ENCODE data around the gene CABLES2.
A peak's percentile ranks its signal among the peaks of the same experiment; 100 is the strongest.

The CABLES2 gene

DNA sequence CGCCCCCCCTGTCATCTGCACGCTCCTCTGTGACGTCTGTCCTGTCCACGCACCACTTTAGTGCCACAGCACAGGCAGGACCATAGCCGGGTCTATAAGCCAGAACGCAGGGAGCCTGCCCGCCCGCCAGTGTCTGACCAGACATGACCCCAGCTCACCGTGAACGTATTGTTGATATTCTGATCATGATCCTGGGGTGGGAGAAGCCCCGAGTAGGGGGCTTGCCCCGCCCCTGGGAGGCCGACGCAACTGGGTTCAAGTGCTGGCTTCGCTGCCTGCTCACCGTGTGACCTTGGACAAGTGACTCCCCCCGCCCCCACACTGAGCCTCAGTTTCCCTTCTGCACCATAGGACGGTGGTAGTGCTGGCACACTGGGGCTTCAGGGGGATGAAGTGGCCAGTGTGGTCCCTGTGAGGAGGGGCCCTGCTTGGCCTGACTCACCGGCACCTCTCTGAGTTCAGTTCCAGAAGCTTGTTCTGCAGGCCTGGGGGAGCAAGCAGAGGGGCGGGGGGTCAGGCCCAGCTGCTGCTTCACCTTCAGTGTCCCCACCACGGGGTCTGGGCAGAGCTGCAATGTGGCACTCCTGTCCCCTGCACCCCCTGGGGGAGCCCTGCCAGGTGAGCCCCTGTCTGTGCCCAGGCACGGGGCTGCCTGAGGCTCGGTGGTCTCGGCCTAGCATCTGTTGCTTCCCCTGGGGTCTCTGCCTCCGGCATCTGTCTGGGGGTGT lies 11.1 kb upstream of the CABLES2 start:
- DNase-seq, result no peak

DNA sequence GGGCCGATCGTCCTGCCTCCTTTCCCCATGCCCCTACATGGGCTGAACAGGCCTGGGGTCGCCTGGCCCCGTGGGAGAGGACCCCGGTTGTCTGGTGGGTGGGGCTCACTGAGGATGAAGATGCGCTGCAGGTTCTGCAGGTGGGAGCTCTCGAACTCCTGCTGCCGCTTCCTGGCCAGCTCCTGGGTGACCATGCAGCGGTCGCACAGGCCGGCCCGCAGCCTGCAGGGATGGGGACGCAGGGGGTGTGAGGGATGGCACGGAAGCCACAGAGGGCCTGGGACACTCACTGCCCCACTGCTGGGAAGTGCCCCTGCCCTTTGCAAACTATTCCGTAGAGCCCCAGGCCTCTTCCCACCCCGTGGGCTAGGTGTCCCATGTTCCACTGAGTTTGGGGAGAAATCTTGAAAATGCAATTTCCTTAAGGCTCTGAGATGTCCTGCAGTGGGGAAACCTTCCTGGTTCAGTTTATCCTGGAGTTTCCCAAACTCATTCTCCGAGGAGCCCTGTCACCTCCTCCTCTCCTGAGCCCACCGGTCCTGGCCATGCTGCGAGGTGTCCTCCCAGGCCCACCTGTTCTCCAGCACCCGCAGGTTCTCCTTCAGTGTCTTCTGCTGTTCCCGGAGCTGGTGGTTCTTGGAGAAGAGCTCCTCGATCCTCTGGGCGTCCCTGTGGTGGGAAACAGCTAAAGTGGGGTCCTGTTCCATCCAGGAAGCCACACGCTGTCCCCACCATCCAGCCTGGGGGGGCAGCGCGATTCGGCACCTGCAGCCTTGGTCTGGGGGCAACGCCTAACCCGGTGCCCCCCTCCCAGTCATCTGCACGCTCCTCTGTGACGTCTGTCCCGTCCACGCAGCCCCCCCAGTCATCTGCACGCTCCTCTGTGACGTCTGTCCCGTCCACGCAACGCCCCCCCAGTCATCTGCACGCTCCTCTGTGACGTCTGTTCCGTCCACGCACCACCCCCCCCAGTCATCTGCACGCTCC lies 9.9 kb upstream of the CABLES2 start:
- no peak for DNase-seq

DNA sequence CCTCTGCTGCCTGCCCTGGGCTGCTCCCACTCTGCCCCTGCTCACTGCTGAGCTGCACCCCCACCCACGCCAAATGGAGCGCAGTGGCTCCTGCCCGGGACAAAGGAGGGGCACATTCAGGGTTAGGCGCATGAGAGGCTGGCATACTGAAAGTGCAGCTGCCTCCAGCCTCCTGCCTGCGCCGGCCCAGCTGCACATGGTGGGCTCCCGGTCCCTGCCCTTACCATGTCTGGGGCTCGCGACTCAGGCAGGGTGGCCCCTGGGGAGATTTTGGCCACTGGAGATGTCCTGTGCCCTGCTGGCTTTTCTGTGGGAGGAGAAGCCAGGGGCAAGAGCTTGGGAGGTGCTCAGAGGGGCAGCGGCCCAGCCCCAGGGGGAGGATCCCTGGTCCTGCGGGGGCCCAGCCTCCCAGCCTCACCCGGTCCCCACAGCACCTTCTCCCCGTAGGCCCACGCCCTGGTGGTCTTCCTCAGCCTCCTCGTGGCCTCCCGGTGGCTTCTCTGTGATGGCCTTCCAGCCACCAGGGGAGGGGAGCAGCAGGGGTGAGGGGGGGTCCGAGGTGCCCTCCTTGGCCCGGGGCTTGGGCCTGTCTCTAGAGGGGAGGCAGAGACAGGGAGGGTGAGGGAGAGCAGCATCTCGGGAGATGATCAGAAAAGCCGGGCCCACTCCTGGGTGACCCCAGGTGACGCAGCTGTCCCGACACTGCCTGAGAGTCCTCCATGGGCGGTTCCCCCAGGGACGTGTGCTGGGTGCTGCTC lies 8.4 kb upstream of the CABLES2 start:
- no peak for DNase-seq

DNA sequence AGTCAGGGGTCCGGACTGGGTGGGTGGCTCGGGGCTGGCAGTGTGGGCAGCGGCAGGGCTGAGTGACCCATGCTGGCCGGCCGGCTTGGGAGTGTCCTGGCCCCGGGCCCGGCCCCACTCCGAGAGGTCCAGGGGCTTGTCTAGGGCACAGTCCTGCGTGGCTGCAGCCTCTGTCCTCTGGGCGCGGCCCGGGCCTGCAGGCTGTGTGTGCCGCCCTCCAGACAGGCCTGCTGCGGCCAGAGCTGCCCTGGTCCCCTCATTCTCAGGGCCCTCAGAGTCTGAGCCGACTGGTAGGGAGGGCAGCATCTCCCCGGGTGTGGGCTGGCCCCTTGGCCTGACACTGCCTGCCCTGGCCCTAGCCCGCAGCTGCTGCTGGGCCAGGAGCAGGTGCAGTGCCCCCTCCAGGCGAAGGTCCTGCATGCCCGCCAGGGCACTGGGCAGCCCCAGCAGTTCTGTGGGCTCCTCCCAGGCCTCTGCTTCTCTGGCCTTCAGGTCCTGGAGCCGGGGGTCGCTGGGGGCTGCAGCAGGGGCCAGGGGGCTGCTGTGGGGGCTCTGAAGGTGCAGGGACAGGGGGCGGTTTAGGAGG lies 6.9 kb upstream of the CABLES2 start:
- no peak for DNase-seq

DNA sequence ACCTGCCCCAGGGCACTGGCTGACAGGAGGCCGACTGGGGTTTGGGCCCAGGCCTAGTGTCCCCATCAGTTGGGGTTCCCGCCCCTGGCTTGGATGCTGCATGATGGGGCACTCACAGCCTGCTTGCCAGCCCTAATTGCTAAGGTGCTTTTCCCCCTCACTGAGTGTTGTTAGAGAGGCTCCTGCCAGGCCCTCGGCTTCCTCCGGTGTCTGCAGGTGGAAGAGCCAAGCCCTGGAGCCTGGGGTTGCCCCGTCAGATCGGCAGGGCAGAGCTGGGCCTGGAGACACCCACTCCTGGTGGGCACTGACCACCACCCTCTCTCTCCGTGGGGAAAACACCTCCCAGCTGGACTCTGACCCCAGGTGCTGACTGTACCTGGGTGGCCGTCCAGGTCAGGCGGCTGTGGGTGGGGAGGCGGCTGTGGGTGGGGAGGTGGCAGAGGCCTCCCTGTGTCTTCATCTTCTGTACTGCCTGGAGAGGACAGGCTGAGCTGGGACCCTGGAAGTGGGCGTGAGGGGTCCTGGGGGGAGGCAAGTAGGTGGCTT lies 6.0 kb upstream of the CABLES2 start:
- DNase-seq, result no peak

DNA sequence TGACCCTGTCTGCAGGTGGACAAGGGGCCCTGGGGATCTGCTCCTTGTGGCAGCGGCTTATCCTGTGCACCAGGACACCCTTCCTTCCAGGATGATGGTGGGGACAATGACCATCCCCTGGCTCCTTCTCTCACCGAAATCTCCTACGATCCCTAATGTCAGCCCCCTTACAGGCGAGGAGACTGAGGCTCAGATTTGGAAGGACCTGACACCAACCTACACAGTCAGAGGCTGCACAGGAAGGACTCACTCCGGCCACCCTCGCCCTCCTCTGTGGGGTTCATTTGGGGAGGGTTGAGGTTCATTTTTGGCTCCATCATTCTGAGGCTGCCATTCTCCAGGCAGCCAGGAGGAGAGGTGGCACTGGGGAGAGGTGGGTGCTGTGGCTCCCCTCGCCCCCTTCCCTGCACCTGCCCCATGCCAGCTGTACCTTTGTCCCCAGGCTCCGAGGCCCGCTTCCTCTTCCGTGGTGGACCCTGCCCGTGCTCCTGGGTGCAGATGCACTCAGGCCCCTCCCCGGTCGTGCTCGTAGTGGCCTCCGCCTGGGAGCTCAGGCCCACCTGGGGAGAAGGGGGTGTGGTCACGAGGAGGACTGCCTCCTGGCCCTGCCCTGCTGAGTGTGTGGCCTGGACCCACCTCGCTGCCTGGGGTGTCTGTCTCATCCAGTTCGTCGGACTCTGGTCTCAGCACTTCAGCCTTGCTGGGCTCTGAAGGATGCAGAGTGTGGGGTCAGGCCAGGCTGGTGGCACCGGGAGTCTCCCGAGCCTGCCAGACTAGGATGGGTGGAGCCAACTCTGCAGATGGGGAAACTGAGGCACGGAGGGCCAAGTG lies 5.3 kb upstream of the CABLES2 start:
- DNase-seq, result no peak

DNA sequence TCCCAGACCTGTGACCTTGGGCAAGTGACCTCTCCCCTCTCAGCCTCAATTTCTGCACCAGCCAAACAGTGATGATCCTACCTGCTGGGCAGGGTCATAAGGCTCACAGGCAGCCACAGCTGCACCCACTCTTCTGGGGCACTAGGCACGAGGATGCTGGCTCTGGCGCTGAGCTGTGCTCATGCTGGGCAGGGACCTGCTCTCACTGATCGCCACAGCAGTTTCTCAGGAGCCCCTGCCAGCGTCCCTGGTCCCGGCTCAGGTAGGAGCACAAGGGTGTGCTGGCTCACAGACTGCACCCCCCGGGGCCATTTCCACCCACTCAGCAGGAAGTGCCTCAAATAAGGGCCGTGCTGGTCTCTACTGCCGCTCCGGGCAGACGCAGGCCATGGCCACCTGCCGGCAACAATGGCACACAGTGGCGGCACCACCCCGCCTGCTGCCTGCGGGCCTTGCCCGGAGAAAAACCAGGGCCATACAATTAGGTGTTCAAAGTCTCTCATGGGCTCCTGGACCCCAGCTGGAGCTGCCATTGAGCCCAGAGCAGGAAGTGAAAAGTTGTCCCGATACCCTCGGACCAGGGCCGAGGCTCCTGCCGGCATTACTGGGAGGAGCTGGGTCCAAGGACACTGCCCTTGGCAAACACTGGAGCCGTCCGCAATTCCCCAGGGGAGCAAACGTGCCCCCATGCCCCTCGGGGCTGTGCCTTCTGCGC lies 4.6 kb upstream of the CABLES2 start:
- DNase-seq, result no peak

DNA sequence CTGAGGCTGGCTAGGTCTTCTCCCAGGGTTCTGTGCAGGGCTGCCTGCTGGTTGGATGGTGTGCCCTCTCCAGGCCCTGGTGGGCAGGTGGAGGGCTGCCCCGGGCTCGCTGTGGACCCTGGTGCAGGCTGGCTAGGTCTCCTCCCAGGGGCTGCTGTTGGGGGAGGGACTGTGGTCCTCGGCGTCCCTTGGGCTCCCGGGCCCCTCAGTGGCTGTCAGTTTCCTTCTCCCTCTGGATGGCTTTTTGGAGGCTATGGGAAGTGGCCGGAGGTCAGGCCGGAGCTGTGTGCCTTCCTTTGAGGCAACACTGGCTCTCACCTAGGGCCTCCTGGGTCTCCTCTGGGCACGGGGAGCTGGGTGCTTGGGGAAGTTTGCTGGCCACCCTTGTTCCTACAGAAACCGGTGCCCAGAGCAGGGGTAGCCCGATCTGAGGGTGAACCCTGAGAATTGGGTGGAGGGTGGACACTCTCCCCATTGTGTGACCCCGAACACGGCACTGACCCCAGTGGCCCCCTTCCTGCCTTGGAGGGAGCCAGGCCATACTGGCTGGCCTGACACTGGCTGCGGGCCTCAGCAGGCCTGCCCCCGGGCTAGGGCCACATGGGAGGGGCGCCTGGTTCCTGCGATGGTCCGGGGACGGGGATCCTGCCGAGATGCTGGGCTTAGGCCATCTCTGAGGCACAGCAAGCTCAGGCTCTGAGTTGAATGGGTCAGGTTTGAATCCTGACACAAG lies 3.8 kb upstream of the CABLES2 start:
- no peak for DNase-seq

DNA sequence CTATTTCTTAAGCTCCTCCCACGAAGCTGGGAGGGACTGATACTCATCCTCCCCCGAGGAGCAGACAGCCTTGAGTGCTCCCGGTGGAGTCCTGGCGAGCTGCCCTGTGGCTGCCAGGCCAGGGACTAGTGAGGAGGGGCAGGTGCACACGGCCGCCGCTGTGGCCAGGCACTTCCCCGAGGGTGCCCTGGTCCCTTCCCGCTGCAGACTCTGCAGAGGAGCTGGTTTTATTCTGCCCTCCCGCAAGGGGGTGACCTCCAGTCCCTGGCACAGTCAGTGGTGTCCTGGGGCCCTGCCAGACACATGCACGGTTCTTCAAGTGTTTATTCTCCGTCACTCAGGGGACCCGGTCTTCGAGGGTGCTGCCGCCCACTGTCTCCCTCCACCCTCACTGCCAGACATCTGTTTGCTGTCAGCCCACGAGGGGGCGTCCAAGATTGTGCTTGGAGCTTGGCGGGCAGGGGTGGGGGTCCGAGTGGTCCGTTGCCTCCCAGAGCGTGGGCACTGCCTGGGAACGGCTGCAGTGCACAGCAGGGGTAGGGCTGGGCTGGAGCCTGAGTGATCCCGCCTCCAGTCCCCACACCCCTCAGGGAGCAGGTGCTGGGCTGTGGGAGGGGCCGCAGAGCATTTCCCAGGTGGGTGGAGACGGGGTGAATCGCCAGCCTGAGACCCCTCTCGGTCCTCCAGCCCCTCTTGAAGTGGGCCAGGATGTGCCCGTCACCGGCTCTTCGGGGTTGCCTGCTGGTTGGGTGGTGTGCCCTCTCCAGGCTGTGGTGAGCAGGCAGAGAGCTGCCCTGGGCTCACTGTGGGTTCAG lies 3.1 kb upstream of the CABLES2 start:
- DNase-seq, result peak; percentile 26

DNA sequence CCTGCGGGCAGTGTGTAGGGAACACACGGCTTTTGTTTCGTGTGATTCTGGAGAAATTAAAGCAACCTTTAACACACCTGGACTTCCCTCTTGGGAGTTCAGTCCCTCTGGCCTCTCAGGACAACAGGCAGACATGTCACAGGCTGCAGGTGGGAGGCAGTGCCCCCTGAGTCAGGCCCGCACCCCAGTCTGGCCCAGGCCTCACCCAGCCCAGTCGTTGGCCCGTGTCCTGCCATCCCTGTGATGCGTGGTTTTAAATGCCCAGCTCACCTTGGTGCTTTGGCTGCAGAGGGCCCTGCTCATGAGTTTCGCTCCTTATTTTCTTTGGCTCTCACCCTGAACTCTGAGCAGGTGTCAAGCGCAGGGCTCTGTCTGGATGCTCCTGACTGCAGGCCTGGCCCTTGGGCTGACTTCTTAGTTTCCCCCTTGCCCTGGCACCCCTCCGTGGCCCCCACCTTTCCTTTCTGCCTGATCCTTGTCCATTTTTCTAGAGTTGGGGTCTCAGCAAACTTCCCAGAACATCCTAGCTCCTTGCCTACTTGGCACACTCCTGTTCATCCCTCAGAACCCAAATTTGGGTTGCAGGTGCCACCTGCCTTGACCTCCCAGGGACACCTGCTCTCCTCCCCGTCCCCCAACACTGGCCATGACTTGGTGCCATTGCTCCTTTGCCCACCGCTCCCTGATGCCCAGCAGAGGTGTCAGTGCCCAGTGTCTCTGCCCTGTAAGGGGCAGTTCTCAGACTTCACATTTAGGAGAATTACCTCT lies 2.2 kb upstream of the CABLES2 start:
- no peak for DNase-seq

DNA sequence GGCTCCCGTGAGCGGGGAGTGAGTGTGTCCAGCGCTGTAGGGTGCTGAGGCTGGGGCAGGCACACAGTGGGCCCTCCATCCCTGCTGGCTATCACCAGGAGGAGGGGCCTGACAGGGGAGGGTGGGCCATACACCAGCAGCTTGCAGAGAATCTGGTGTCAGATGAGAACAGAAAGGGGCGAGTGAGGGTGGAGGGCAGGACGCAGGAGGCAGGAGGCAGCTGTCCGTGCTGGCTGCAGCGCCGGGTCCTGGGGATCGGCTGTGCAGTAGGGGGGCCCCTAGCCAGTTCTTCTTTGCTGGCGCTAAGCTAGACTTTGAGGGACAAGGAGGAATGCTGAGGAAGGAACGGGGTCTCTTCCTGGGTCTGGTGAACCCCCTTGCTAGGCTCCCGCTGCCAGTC lies 1.6 kb upstream of the CABLES2 start:
- DNase-seq, result no peak

DNA sequence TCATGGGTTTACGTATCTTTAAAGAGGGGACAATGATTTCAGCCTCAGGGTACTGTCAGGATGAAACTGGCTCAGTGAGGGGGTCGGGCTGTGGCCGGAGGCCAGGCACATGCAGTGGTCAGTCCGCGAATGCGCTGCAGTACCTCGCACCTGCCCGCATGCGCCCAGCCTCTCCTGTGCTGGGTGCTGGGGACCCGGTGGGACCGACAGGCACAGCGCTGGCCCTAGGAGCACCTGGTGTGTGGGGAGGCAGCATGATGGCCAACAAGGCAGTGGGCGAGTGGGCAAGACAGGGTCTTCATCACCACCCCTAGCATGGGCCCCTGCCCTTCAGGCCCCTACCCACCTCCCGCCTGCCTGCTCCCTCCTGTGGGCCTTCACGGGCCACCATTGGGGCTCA lies 970 bp upstream of the CABLES2 start:
- no peak for DNase-seq

DNA sequence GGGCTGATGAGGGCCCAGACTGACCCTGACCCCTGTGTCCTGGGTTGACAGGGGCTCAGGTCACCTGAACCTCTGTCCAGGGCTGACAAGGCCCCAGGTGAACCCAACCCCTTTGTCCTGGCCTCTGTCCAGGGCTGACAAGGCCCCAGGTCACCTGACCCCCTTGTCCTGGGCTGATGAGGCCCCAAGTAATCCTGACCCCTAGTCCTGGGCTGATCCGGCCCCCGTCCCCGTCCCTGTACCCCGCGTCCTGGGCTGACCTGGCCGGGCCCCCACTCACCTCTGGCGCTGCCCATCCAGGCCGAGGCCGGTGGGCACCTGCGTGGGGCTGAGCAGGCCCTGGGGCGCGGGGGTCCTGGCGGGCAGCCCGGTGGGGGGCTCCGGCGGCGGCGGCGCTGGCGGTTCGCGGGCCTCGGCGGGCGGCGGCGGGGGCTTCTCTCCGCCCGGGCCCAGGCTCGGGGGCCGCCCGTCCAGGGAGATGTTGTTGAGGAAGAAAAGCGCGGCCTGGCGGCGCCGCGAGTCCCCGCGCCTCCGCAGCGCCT lies 379 bp downstream of the CABLES2 start:
- DNase-seq, result no peak

DNA sequence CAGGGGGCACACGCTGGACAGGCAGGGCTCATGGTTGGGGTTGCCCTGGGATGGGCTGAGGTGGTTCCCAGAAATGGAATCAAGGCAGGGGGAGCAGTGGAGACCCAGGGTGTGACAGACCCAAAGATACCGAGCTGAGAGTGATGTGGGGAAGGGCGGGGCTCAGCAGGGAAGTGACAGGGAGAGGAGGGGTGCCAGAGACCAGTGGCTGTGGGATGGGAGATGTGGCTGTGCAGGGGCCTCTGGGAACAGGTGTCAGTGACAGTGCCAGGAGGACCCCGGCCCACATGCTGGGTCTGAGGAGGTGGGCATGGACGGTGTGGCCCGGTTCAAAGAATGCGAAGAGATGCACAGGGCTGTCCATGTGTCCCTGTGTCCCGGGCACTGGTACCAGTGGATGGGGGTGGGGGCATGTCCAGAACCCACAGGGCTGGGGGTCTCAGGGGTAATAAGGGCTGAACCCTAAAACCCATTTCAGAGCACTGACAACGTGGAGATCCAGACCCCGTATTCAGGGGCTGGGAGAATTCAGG lies 1.0 kb downstream of the CABLES2 start:
- DNase-seq, result no peak

DNA sequence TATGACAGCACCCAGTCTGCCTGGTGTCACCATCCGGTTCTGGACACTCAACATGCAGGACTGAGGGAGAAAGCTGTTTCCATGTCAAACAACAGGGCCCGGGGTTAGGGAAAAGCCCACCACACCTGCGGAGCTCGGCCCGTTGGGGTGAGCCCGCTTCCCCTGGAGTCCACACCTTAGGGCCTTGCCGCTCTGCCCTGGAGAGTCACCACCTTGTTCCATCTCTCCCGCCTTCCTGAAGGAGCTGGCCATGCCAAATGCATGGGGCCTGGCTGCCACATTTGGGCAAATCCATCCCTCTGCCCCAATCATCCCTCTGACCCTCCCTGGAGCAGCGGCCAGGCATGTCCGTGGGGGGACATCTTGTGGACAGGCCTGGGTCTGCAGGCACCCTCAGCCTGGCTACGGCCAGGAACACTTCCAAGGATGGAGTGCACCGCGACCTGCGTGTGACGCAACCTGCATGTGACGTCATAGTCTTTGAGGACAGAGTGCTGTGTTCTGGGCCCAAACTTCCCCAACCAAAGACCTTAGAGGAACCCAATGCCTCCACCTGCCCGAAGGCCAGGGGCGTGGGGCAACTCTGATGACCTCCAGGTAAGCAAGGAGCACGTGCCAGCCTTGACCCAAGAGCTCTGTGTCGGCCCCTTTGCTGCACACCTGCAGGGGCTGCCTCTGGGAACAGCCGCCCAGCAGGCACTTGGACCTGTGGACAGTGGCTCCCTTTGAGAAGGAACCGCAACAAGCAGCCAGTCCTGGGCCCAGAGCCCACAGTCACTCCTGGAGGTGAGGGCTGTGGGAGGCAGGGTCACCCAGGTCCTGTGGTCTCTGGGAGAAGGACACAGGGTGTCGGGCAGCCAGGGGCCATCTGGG lies 1.7 kb downstream of the CABLES2 start:
- DNase-seq, result no peak

DNA sequence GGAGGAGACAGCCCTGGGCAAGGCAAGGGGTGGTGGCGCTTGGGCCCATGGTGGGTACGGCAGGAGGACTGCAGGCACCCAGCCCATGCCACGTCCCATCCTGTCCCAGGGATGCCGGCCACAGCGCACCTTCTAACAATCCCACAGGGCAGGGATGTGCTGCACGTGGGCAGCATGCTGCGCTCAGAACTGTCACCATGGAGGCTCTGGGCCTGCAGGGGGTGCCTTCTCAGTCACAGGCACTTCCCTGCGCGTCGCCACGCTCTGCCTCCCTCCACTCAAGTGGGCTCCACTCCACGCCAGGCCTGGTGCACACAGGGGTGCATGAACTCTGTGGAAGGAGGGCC lies 2.4 kb downstream of the CABLES2 start:
- DNase-seq, result no peak

DNA sequence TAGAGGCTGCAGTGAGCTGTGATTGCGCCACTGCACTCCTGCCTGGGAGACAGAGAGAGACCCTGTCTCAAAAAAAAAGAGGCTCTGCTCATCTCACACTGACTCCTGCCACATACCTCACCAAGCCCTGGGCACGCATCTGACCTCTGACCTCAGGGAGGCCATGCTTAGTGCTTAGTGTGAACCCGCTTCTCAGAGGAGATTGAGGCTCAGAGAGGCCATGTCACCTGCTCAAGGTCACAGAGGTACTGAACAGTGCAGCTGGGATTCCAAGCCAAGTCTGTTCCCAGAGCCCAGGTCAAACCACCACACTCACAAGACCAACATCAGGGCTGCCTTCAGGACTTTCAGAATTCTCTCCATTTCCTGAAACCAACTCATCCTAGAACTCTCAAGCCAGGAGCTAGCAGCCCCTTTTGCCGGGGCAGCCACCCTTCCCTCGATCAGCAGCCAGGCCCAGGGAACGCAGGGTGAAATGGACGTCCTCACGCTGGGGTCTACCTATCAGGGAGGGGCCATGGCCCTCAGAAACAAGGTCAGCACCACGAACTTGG lies 2.9 kb downstream of the CABLES2 start:
- DNase-seq, result no peak
